GM18508 (cell line): Measurements from ENCODE around the gene RIPPLY1.

Experiments
- ATAC-seq: cut with Tn5 transposase; IDR thresholded peaks from one replicate; pipeline ENCODE4 v1.9.1; 2021; ENCODE audit warnings: moderate number of reproducible peaks; ENCODE audit not compliant: insufficient read depth, unreplicated experiment

The RIPPLY1 gene, protein sequence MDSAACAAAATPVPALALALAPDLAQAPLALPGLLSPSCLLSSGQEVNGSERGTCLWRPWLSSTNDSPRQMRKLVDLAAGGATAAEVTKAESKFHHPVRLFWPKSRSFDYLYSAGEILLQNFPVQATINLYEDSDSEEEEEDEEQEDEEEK

GRCh38 chrX:106903291-106903824, at the start of gene RIPPLY1:
Gene RIPPLY1, minus strand, starts transcription at chrX:106903341. Its CDS starts 54 bp downstream, at chrX:106903287.
- ATAC-seq: no peak

- ATAC-seq: no peak
Observed at GRCh38 chrX:106952538-106952937, 49.4 kb upstream of the RIPPLY1 start.

DNA sequence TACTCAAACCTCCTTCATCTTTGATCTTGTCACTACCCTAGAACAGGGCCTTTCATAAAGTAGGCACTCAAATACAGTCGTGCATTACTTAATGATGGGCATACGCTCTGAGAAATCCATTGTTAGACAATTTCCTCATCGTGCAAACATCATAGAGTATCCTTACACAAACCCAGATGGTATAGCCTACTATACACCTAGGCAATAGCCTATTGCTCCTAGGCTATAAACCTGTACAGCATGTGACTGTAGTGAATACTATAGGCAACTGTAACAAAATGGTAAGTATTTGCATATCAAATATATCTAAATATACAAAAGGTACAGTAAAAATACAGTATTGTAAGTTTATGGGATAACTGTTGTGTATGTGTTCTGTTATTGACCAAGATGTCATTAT, 48.9 kb upstream of the RIPPLY1 start:
- no peak for ATAC-seq

DNA sequence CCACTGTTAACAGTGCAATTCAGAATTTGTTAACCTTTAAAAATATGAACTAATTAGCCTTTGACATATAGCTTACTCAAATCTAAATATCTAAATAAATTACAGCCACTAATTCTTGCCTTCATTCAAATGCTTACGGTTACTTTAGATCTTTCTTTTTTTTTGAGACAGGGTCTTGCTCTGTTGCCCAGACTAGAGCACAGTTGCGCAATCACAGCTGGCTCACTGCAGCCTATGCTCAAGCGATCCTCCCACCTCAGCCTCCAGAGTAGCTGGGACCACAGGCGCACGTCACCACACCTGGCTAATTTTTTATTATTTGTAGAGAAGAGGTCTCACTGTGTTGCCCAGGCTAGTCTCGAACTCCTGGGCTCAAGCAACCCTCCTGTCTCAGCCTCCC, 48.1 kb upstream of the RIPPLY1 start:
- ATAC-seq: no peak

DNA sequence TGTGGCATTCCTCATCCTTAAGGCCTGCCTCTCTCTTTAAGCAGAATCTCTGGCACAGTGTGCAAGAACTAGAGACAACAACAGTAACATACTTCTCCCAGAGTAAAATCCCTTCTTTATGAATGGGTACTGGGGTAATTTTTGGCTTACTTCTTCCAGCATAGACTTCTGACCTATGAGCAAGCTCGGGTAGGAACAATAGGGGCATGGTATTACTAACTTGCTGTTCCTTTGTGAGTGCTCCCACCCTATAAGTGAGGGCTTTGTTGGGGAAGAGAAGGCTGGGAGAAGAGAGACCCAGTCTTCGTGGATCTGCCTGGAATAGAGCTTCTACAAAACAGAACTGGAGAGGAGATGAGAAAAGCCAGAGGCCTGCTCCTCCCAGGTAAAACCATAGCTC, 47.2 kb upstream of the RIPPLY1 start:
- no peak for ATAC-seq

- ATAC-seq: no peak
Observed at GRCh38 chrX:106949366-106949765, 46.2 kb upstream of the RIPPLY1 start.

DNA sequence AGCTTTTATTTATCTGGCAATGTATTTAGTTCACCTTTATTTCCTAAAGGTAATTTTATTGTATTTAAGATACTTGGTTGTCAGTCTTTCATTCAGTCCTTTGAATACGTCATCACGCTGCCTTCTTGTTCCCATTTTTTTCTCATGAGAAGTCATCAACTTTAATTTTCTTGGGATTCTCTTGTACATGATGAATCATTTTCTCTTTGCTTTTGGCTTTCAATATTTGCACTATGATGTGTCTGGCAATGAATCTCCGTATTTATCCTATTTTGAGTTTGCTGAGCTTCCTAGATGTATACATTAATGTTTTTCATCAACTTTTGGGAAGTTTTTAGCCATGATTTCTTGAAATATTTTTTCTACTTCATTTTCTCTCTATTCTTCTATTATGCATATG, 45.5 kb upstream of the RIPPLY1 start:
- ATAC-seq: no peak

DNA sequence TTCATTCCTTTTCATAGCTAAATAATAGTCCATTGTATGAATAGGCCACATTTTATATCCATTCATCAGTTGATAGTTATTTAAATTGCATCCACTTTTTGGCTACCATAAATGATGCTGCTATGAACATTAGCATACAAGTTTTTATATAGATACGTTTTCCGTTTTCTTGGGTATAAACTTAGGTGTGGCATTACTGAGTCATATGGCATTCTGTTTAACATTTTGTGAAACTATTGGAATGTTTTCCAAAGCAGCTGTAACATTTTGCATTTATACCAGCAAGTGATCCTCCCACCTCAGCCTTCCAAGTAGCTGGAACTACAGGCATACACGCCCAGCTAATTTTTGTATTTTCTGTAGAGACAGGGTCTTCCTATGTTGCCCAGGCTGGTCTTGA, 43.3 kb upstream of the RIPPLY1 start:
- no peak for ATAC-seq

DNA sequence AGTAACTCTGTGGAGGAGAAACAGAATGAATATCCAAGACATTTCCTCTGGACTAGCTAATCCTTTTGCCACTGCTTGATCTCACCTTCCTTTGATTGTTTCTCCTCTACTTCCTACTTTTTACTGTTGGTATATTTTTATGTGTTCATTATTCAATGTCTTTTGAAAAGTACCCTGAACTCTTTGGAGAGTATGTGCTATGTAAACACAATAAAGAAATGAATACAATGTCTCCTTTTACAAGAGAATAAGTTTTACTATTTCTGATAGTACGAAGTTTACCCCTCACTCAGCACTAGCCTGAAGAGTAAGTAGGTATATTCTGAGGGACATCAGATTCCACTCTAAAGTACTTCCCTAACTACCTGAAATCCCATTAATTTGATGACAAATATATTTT, 36.9 kb upstream of the RIPPLY1 start:
- ATAC-seq: no peak

- no peak for ATAC-seq
Observed at GRCh38 chrX:106939566-106939965, 36.4 kb upstream of the RIPPLY1 start.

- ATAC-seq: no peak
Observed at GRCh38 chrX:106936246-106936645, 33.1 kb upstream of the RIPPLY1 start.

DNA sequence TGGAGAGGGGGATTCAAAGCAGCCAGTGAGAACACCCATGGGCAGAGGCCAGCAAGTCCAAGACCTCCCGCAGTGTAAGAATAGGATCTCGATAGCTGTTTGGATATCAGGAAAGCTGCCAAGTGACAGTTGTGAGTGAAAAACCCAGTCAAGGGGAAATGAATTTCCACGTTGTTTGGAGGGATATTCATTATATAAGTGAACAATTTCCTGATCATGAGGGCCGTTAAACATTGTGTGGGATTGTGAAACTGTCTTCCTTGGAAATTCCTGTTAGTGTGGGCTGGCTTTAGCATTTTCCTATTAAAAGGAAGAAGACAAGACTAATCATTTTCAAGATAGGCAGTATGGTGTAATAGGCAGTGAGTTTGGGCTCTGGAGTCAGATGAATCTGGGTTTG, 32.0 kb upstream of the RIPPLY1 start:
- no peak for ATAC-seq

DNA sequence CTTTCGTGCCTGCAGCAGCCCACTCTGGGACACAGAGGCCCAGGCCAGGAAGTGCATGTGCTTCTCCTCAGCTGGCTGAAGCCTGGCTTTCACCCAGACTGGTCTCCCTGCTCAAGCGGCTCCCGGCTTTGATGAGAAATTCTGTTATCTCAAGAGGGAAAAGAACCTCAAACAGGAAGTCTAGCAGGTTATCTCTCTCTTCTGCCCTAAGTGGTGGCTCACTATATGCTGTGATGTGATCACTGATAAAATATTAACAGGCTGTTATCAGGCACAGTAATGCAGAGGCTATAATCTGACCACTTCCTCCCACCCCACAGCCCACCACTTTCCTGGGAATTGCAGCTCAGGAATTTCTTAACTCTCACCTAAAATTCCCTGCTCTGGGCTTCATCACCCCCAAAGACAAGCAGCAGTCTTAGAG, 30.4 kb upstream of the RIPPLY1 start:
- ATAC-seq: no peak

GRCh38 chrX:106932960-106933537, 29.9 kb upstream of the RIPPLY1 start:
- ATAC-seq: no peak

GRCh38 chrX:106932492-106932923, 29.4 kb upstream of the RIPPLY1 start:
- no peak for ATAC-seq

DNA sequence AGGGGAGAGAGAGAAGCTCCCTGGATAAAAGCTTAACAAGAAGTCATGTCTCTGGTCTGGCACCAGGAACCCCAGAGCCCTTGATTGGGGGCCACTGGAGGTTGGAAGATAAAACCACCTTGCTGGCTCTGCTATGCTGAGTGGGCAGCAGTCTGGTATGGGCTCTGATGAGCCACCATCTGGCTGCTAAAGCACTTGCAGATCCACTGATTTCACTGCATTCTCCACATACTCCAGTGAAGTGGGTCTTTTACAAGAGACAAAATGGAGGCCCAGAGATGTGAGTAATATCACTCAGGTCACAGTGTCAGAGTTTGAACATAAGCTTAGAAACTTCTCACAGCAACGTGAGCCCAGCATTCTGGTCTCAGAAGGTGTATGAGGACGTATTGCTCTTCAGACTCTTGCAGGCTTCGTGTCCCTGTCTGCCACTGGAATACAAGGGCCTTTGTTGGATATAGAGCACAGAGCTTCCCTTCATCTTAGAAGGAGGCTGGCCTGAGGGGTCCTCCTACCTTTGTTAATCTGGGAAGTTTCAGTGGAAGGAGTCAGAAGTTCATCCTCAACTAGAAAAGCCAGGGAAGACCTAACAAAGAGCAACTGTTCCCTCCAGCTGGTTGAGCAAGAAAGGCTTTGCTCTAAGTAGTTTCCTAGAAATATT, 28.8 kb upstream of the RIPPLY1 start:
- ATAC-seq: no peak

DNA sequence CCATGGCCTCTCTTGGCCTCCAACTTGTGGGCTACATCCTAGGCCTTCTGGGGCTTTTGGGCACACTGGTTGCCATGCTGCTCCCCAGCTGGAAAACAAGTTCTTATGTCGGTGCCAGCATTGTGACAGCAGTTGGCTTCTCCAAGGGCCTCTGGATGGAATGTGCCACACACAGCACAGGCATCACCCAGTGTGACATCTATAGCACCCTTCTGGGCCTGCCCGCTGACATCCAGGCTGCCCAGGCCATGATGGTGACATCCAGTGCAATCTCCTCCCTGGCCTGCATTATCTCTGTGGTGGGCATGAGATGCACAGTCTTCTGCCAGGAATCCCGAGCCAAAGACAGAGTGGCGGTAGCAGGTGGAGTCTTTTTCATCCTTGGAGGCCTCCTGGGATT, 25.1 kb upstream of the RIPPLY1 start:
- ATAC-seq: no peak

- ATAC-seq: no peak
Observed at GRCh38 chrX:106927700-106928099, 24.6 kb upstream of the RIPPLY1 start.

DNA sequence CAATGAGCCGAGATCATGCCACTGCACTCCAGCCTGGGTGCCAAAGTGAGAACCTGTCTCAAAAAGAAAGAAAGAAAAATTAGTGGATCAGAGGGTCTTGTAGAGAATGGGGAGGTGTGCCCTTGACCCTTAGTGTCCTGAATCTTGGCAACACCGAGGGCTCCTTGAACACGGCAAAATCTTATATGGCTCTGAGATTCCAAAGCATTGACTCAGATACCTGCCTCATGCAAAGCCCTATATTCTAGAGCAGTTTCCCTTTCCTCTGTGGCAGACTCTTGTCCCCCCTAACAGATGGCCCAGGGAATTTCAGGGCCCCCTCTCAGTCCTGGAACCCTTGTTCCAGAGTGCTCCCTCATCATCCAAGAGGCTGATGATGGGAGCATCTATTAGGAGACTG, 23.9 kb upstream of the RIPPLY1 start:
- no peak for ATAC-seq

DNA sequence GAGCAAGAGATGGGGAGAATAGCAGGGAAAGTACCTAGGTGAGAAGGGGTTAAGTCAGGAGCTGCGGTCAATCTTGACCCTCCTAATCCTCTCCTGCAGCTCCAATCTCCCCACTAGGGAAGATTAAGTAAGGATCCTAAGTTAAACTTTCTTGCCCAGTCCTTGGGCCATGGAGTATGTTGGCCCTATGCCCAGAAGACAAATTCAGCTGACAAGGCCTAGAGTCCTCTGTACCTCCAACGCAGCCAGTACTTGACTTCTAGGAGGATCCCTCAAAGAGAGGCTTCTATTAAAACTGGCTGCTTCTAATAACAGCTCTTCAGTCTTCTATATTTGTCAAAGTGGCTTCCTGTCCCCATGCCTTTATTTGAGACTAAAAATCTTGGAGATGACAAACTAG, 18.5 kb upstream of the RIPPLY1 start:
- no peak for ATAC-seq

- ATAC-seq: no peak
Observed at GRCh38 chrX:106919932-106920452, 16.9 kb upstream of the RIPPLY1 start, which contains the start of gene CLDN2. Gene CLDN2, plus strand, starts transcription at chrX:106920402. Its CDS starts 7,827 bp downstream, at chrX:106928229.
